Measurements from ENCODE around the gene BPIFB6.

DNA sequence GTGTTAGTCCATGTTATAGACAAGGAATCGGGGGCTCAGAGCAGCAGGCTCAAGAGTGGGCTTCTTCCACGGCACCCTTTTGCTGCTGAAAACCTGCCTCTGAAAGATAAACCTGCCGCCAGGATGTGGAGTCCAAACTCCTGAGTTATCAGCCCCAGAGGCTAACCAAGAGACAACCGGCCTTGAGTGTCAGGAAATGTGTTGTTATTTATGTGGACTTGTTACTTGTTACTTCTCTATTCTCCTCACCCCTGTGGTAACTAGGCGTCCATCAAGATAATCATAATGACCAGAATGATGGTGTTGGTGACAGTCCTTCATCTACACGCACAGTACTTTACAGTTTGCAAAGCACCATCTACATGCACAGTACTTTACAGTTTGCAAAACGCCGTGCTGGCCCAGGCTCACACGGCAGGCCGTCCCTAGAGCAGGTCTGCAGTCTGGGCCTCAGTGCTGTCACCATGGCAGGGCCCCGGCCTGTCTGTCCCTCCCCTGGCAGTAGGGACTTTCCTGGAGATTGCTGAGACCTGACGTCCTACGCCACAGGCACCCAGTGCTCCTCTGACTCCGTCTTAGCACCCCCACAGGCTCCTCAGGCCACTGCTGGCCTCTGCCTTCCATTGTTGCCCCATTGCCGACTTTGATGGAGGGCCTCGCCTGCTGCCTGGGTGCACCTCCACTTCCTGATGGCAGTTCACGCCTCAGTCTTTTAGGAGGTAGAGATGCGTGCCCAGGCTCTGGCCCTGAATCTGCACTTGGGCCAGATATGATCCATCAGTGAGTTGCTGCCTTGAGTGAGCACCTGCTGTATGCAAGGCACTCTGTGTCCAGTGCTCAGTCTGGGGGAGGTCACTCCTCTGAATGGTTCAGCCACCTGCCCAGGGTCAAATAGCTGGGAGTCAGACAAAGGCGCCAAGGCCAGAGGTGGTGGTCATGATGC lies 38.9 kb downstream of the BPIFB6 start:
- TF ChIP-seq, protein P1, sequence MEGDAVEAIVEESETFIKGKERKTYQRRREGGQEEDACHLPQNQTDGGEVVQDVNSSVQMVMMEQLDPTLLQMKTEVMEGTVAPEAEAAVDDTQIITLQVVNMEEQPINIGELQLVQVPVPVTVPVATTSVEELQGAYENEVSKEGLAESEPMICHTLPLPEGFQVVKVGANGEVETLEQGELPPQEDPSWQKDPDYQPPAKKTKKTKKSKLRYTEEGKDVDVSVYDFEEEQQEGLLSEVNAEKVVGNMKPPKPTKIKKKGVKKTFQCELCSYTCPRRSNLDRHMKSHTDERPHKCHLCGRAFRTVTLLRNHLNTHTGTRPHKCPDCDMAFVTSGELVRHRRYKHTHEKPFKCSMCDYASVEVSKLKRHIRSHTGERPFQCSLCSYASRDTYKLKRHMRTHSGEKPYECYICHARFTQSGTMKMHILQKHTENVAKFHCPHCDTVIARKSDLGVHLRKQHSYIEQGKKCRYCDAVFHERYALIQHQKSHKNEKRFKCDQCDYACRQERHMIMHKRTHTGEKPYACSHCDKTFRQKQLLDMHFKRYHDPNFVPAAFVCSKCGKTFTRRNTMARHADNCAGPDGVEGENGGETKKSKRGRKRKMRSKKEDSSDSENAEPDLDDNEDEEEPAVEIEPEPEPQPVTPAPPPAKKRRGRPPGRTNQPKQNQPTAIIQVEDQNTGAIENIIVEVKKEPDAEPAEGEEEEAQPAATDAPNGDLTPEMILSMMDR (IDR thresholded peaks at IDR 0.05; ENCODE audit: low read length) = no peak
- no peak for TF ChIP-seq EZH2phosphoT487 (IDR thresholded peaks at IDR 0.05; ENCODE audit: low read length)

Measured in MM.1S (cell line).